ENCODE data around the gene SCAPER. TPM values are rescaled to one million over a fixed set of nuclear protein-coding genes. Genes with fewer than 3 reads are reported as not detected.

SCAPER gene
- total RNA-seq, 1 experiment from 2014 or later, result 7.4 TPM

GRCh38 chr15:76503121-76503520 is 402.0 kb downstream of the SCAPER start:
- H3K79me1 ChIP-seq (ENCODE audit: insufficient read depth, low read depth, low read length, poor library complexity, severe bottlenecking), result no peaks in the 10 kb centered on the region
- H2AFZ ChIP-seq (ENCODE audit: low read length), result no peak overlapping the region
- H2BK12ac ChIP-seq (ENCODE audit: insufficient read length, low read depth, low read length), result no peak overlapping the region
- H3T11ph ChIP-seq (ENCODE audit: low read length), result no peak overlapping the region
- no peaks in the 10 kb centered on the region for H3K36me3 Mint-ChIP-seq (ENCODE audit: insufficient read depth in 1 of 3, low read depth in 3 of 3)
- H3K9ac ChIP-seq (ENCODE audit: extremely low read depth, insufficient read length, low read length), result no peak overlapping the region
- H3K27me3 ChIP-seq (ENCODE audit: insufficient read depth, low read length), result no peaks in the 10 kb centered on the region; the same call in 1 of the 2 replicates
- no peak overlapping the region for H4K91ac ChIP-seq (ENCODE audit: insufficient read length, low read depth, low read length)
- no peaks in the 10 kb centered on the region for H3K79me2 ChIP-seq (ENCODE audit: insufficient read depth, low read length)
- no peak overlapping the region for H3K4ac ChIP-seq (ENCODE audit: low read depth, low read length)
- no peak overlapping the region for H3K4me2 ChIP-seq (ENCODE audit: insufficient read depth, insufficient read length, low read length)
- H2BK5ac ChIP-seq (ENCODE audit: insufficient read length, low read length), result no peak overlapping the region
- H4K5ac ChIP-seq (ENCODE audit: insufficient read length, low read depth, low read length), result no peak overlapping the region
- no peak overlapping the region for H2BK120ac ChIP-seq (ENCODE audit: low read depth, low read length, poor library complexity, severe bottlenecking)
- H3K27me3 Mint-ChIP-seq (ENCODE audit: low read depth), result no peaks in the 10 kb centered on the region
- H2AK5ac ChIP-seq (ENCODE audit: insufficient read length, low read length), result no peak overlapping the region
- H3K23me2 ChIP-seq (ENCODE audit: insufficient read length, low read depth, low read length, poor library complexity, severe bottlenecking), result no peaks in the 10 kb centered on the region
- no peak overlapping the region for H2BK15ac ChIP-seq (ENCODE audit: low read depth, low read length)
- H3K27ac ChIP-seq (ENCODE audit: insufficient read length, low read depth, low read length), result no peak overlapping the region
- H3K14ac ChIP-seq (ENCODE audit: insufficient read depth, low read length), result no peak overlapping the region
- H4K20me1 ChIP-seq (ENCODE audit: control insufficient read depth, insufficient read depth, insufficient read length), result no peaks in the 10 kb centered on the region
- TF ChIP-seq CTCF (conservative IDR thresholded peaks at IDR 0.05), result no peak
- no peak overlapping the region for H2BK20ac ChIP-seq (ENCODE audit: low read depth, low read length, poor library complexity, severe bottlenecking)
- 0 out of 4 replicates have a peak, but pooled peaks cover 0 to 4% of the 10 kb centered on the region in 2 experiments for H3K4me1 Mint-ChIP-seq
- H3K18ac ChIP-seq (ENCODE audit: insufficient read length, low read depth, low read length), result no peak overlapping the region
- H4K8ac ChIP-seq (replicated peaks; ENCODE audit: insufficient read length, low read depth, low read length), result no peak overlapping the region
- H3K56ac ChIP-seq (ENCODE audit: insufficient read length, low read depth, low read length), result no peak overlapping the region
- H3K23ac ChIP-seq (ENCODE audit: insufficient read length, low read depth, low read length), result no peak overlapping the region
- no peaks in the 10 kb centered on the region for H3K9me3 Mint-ChIP-seq
- no peak overlapping the region for H3K27ac Mint-ChIP-seq
- no peak for DNase-seq
- H3K9me3 ChIP-seq (ENCODE audit: control insufficient read depth, low read depth, low read length), result no peaks in the 10 kb centered on the region
- H3K4me3 Mint-ChIP-seq, result no peak overlapping the region
- peaks cover 2% of the 10 kb centered on the region for H3K4me1 ChIP-seq (ENCODE audit: insufficient read depth, low read length)

Data from H9 (cell line).